ENCODE measurements around the gene UGT1A6. TPM values are rescaled to one million over a fixed set of nuclear protein-coding genes. Genes with fewer than 3 reads are reported as not detected.

Gene UGT1A6
- total and polyA plus RNA-seq, 2 donors from 2014 or later, result 43.7 to 110 TPM

GRCh38 chr2:233789554-233789953 lies 96.9 kb downstream of the UGT1A6 start:
- Histone ChIP-seq H3K9me3 (ENCODE audit: control insufficient read depth in 2 of 3, insufficient read depth in 1 of 3, low read length in 3 of 3) (no peaks in the 10 kb centered on the region), H3K27ac (ENCODE audit: low read depth in 2 of 2, low read length in 2 of 2) (no peak overlapping the region), H3K27me3 (ENCODE audit: control insufficient read depth, insufficient read depth, low read length) (no peaks in the 10 kb centered on the region), H3K36me3 (ENCODE audit: control insufficient read depth in 2 of 3, insufficient read depth in 3 of 3, low read length in 3 of 3) (no peaks in the 10 kb centered on the region), H3K4me3 (ENCODE audit: low read length in 3 of 3) (no peak overlapping the region), H3K4me1 (ENCODE audit: control insufficient read depth in 2 of 3, insufficient read depth in 2 of 3, low read depth in 1 of 3, low read length in 3 of 3) (no peaks in the 10 kb centered on the region), H3K9ac (ENCODE audit: low read length in 3 of 3) (no peak overlapping the region)
- TF ChIP-seq, protein P1, sequence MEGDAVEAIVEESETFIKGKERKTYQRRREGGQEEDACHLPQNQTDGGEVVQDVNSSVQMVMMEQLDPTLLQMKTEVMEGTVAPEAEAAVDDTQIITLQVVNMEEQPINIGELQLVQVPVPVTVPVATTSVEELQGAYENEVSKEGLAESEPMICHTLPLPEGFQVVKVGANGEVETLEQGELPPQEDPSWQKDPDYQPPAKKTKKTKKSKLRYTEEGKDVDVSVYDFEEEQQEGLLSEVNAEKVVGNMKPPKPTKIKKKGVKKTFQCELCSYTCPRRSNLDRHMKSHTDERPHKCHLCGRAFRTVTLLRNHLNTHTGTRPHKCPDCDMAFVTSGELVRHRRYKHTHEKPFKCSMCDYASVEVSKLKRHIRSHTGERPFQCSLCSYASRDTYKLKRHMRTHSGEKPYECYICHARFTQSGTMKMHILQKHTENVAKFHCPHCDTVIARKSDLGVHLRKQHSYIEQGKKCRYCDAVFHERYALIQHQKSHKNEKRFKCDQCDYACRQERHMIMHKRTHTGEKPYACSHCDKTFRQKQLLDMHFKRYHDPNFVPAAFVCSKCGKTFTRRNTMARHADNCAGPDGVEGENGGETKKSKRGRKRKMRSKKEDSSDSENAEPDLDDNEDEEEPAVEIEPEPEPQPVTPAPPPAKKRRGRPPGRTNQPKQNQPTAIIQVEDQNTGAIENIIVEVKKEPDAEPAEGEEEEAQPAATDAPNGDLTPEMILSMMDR (IDR thresholded peaks at IDR 0.05; ENCODE audit: borderline replicate concordance, extremely low read depth, insufficient read depth), result no peak
- intact Hi-C loops (cut with DNase I), result no loop called here
- FAIRE-seq, result no peak
- DNase-seq, result no peak

DNA sequence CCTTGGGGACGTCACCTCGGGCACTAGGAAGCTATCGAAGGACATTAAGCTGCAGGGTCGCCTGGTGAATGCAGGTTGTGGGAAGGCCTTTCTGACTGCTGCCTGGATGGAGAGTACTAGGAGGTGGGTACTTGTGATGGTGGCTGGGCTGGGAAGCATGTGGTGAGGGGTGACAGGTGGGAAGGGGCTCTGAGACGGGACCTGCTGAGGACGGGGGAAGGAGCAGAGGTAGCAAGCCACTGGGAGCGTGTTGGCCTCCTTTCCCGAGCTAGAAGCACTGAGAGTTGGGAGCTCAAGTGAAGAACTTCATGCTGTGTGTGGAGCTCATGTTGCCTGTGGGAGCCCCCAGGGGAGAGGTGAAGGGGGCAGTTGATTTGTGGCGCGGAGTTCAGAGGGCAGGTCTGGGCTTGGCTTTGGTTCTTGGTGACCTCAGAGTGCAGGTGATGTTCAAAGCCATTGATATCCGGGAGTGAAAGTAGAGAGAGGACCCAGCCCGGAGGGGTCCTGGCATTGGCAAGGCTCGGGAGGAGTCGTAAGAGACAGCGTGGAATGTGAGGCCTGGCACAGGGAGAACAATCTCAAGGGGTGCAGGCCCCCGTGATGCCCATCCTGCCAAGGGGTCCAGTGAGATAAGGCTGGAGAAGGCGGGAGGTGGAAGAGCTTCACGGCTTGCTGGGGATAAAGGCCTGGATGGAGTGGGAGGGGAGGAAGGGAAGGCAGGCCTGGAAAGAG lies 98.6 kb downstream of the UGT1A6 start:
- no peak overlapping the region for H3K4me3 ChIP-seq (ENCODE audit: low read length in 3 of 3)
- H3K27me3 ChIP-seq (ENCODE audit: control insufficient read depth, insufficient read depth, low read length), result no peaks in the 10 kb centered on the region
- FAIRE-seq (no peak), DNase-seq (no peak)
- no peaks in the 10 kb centered on the region for H3K36me3 ChIP-seq (ENCODE audit: control insufficient read depth in 2 of 3, insufficient read depth in 3 of 3, low read length in 3 of 3)
- H3K9ac ChIP-seq (ENCODE audit: low read length in 3 of 3), result no peak overlapping the region
- H3K27ac ChIP-seq (ENCODE audit: low read depth in 2 of 2, low read length in 2 of 2), result no peak overlapping the region
- H3K9me3 ChIP-seq (ENCODE audit: control insufficient read depth in 2 of 3, insufficient read depth in 1 of 3, low read length in 3 of 3), result no peaks in the 10 kb centered on the region
- TF ChIP-seq, protein P1 (IDR thresholded peaks at IDR 0.05; ENCODE audit: borderline replicate concordance, extremely low read depth, insufficient read depth), result no peak
- intact Hi-C loops (cut with DNase I), result no loop called here
- no peaks in the 10 kb centered on the region for H3K4me1 ChIP-seq (ENCODE audit: control insufficient read depth in 2 of 3, insufficient read depth in 2 of 3, low read depth in 1 of 3, low read length in 3 of 3)

DNA sequence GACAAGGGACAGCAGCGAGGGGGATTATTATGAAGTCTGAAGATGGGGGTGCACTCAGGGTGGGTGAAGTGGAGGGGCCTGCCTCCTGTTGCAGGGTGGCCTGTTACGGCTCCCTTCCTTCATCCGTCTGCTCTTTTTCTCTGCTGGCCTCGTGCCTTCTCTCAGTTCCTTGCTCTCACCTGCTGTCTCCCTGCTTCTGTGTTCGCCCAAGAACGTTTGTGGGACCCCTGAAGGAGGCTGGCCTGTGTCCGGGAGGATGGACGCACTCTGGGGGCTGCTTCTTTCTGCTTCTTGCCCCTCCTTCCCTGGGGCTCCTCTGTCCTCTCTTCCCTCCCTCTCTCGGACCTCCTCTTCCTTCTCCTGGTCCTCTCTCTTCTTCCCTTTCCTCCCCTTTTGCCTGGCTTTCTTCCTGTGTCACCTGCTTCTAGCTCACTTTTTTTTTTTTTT lies 99.2 kb downstream of the UGT1A6 start:
- FAIRE-seq, result no peak
- no peak for DNase-seq

More for the DNA sequence above, 99.2 kb downstream of the UGT1A6 start:
- TF ChIP-seq, protein P1 (IDR thresholded peaks at IDR 0.05; ENCODE audit: borderline replicate concordance, extremely low read depth, insufficient read depth), result no peak
- no peaks in the 10 kb centered on the region for H3K9me3 ChIP-seq (ENCODE audit: control insufficient read depth in 2 of 3, insufficient read depth in 1 of 3, low read length in 3 of 3)
- H3K9ac ChIP-seq (ENCODE audit: low read length in 3 of 3), result no peak overlapping the region
- intact Hi-C loops (cut with DNase I), result no loop called here
- no peak overlapping the region for H3K27ac ChIP-seq (ENCODE audit: low read depth in 2 of 2, low read length in 2 of 2)
- no peaks in the 10 kb centered on the region for H3K36me3 ChIP-seq (ENCODE audit: control insufficient read depth in 2 of 3, insufficient read depth in 3 of 3, low read length in 3 of 3)
- no peaks in the 10 kb centered on the region for H3K27me3 ChIP-seq (ENCODE audit: control insufficient read depth, insufficient read depth, low read length)
- no peaks in the 10 kb centered on the region for H3K4me1 ChIP-seq (ENCODE audit: control insufficient read depth in 2 of 3, insufficient read depth in 2 of 3, low read depth in 1 of 3, low read length in 3 of 3)
- no peak overlapping the region for H3K4me3 ChIP-seq (ENCODE audit: low read length in 3 of 3)
